ENCODE data around the gene BEND7.

Gene BEND7

DNA sequence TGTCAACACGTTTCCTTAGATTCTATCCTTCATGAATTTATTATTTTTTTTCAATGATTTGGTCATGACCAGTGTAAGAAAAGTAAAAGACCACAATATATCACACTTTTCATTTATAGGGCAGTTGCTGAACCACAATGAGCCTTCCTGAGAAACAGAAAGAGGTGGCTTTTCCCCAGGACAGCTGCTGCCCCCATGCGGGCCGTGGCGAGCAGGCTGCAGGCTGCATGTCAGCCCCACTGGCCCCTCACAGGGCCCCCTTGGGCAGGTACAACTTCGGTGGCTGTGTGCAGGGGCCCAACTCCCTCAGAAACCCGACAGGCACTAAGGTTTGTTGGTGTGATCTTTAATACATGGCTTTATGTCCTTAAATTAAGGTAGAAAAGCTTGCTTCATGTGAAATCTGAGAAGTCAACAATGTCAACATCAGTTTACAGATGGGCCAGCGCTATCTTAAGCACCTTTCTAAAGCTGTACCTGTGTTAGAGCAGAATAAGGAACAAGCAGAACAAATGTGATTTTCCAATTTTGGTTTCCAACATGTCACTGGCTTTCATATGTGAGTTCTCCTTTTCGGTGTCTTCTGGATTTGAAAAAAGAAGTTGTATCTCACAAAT lies 10.6 kb downstream of the BEND7 start:
- no peak for DNase-seq (ENCODE audit: low read depth)
- TF ChIP-seq CTCF (IDR thresholded peaks at IDR 0.05; ENCODE audit: low read depth, low read length) (no peak), POLR2A (IDR thresholded peaks at IDR 0.05; ENCODE audit: extremely low read depth, insufficient read length) (no peak), MYC (IDR thresholded peaks at IDR 0.05; ENCODE audit: low read depth, low read length) (no peak)
- TF ChIP-seq, protein P1, sequence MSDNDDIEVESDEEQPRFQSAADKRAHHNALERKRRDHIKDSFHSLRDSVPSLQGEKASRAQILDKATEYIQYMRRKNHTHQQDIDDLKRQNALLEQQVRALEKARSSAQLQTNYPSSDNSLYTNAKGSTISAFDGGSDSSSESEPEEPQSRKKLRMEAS (IDR thresholded peaks at IDR 0.05; ENCODE audit: low read depth, low read length), result no peak
- no peak overlapping the region for H3K4me3 ChIP-seq (ENCODE audit: low read depth, low read length)

- H3K4me3 ChIP-seq (ENCODE audit: low read depth, low read length), result no peak overlapping the region
- no peak for TF ChIP-seq CTCF (IDR thresholded peaks at IDR 0.05; ENCODE audit: low read depth, low read length)
- TF ChIP-seq MYC (IDR thresholded peaks at IDR 0.05; ENCODE audit: low read depth, low read length), result no peak
- TF ChIP-seq, protein P1 (IDR thresholded peaks at IDR 0.05; ENCODE audit: low read depth, low read length), result no peak
- no peak for DNase-seq (ENCODE audit: low read depth)
These were observed 11.1 kb downstream of the BEND7 start for GRCh38 chr10:13517675-13518074.

DNA sequence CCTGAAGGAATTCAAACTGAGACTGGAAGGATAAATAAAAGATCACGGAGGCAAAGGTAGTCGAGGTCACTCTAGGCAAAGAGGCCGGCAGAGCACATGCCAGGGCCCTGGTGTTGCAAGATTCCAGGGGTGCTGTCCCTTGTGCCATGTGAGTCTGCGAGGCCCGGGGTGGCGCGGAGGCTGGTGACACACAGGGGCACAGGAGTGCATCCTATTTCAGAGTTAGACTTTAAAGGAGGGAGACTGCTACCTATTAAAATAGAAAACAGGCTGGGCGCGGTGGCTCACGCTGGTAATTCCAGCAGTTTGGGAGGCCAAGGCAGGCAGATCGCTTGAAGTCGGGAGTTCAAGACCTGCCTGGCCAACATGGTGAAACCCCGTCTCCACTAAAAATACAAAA lies 12.6 kb downstream of the BEND7 start:
- DNase-seq (ENCODE audit: low read depth), result no peak
- no peak overlapping the region for H3K4me3 ChIP-seq (ENCODE audit: low read depth, low read length)

DNA sequence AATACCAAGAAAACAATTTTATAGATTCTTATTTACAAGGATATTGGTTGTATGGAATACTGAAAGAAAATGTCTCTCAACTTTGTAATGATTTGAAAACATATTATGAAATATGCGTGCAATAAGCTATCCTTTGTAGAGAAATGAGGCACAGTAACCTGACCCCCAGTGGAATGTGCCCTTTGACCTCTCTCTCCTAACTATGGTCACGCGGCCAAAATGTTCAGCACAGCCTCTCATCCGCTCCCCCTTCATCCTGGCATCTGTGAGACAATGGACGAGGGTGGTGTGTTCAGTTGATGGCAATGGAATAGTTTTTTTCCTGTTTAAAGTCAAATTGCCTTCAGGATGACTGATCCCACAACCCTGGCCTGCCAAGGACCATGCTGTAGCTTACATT lies 13.3 kb downstream of the BEND7 start:
- no peak for DNase-seq (ENCODE audit: low read depth)

More for the DNA sequence above, 12.6 kb downstream of the BEND7 start:
- TF ChIP-seq MYC (IDR thresholded peaks at IDR 0.05; ENCODE audit: low read depth, low read length) (no peak), POLR2A (IDR thresholded peaks at IDR 0.05; ENCODE audit: extremely low read depth, insufficient read length) (no peak), CTCF (IDR thresholded peaks at IDR 0.05; ENCODE audit: low read depth, low read length) (no peak)
- TF ChIP-seq, protein P1 (IDR thresholded peaks at IDR 0.05; ENCODE audit: low read depth, low read length), result no peak

DNA sequence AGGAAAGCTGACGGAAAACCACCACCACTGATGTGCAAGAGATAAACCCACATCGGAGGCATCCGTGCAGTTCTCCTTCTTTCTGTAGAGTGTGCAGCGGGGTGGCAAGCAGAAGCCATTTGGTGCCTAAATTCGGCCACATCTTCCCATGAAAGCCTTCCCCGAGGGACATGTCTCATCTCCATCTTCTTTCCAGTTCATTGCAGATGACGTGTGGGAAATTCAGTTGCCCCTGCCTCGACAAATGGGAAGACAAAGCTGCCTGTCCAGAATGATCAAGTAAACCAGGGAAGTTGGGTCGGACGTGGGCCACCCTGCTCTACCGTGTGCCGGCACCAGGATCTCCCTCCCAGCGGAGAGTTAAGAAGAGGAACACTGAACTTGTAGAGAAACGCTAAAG lies 14.5 kb downstream of the BEND7 start:
- no peak for DNase-seq (ENCODE audit: low read depth)
- TF ChIP-seq POLR2A (IDR thresholded peaks at IDR 0.05; ENCODE audit: extremely low read depth, insufficient read length) (no peak), CTCF (IDR thresholded peaks at IDR 0.05; ENCODE audit: low read depth, low read length) (no peak), MYC (IDR thresholded peaks at IDR 0.05; ENCODE audit: low read depth, low read length) (no peak)
- TF ChIP-seq, protein P1 (IDR thresholded peaks at IDR 0.05; ENCODE audit: low read depth, low read length), result no peak
- H3K4me3 ChIP-seq (ENCODE audit: low read depth, low read length), result no peak overlapping the region

More for the DNA sequence above, 13.3 kb downstream of the BEND7 start:
- TF ChIP-seq, protein P1 (IDR thresholded peaks at IDR 0.05; ENCODE audit: low read depth, low read length), result no peak
- no peak for TF ChIP-seq MYC (IDR thresholded peaks at IDR 0.05; ENCODE audit: low read depth, low read length)
- no peak for TF ChIP-seq POLR2A (IDR thresholded peaks at IDR 0.05; ENCODE audit: extremely low read depth, insufficient read length)
- TF ChIP-seq CTCF (IDR thresholded peaks at IDR 0.05; ENCODE audit: low read depth, low read length), result no peak
- H3K4me3 ChIP-seq (ENCODE audit: low read depth, low read length), result no peak overlapping the region

Data from NB4 (cell line).